Renal cortical epithelial cell (primary cell): Measurements from ENCODE around the gene CIROP. TPM values are rescaled to one million over a fixed set of nuclear protein-coding genes. Genes with fewer than 3 reads are reported as not detected.

Experiments used
- DNase-seq: peaks from one replicate; pipeline ENCODE4 v3.0.0-alpha.2; 2011; ENCODE audit warnings: low read depth
- total RNA-seq: library from RNA; depleted of rRNA; stranded (reverse); fragments of >200 nt; gene quantifications from 2 replicates; pipeline ENCODE4 v1.2.3, GENCODE V29; 2014

The CIROP gene
- total RNA-seq, 1 donor from 2014 or later: not detected

GRCh38 chr14:23051141-23052057 is 53.4 kb downstream of the CIROP start:
- DNase-seq: no peak

Other genes with a start within 250 kb of the CIROP start
- 71.9 and 268 TPM in 2 replicates for gene LRP10, start 233.2 kb downstream of the CIROP start, total RNA-seq
- under 0.01 and 0.20 TPM in 2 replicates for gene REM2, start 221.8 kb downstream of the CIROP start, total RNA-seq
- gene RBM23, start 185.8 kb downstream of the CIROP start, total RNA-seq: 127 and 148 TPM in 2 replicates
- gene PRMT5, start 175.6 kb downstream of the CIROP start, total RNA-seq: 74.3 and 78.0 TPM in 2 replicates
- 17.2 and 36.8 TPM in 2 replicates for gene HAUS4, start 147.9 kb downstream of the CIROP start, total RNA-seq
- 161 and 189 TPM in 2 replicates for gene AJUBA, start 122.4 kb downstream of the CIROP start, total RNA-seq
- gene C14orf93, start 94.8 kb downstream of the CIROP start, total RNA-seq: 6.3 and 16.2 TPM in 2 replicates
- gene PSMB5, start 70.1 kb downstream of the CIROP start, total RNA-seq: 167 and 251 TPM in 2 replicates
- not detected in 2 replicates for gene PSMB11, start 62.8 kb downstream of the CIROP start, total RNA-seq
- 3.5 and 6.1 TPM in 2 replicates for gene CDH24, start 47.5 kb downstream of the CIROP start, total RNA-seq
- 34.0 and 103 TPM in 2 replicates for gene ACIN1, start 9.9 kb downstream of the CIROP start, total RNA-seq
- gene C14orf119, start 9.5 kb downstream of the CIROP start, total RNA-seq: 61.6 and 71.0 TPM in 2 replicates
- not detected in 2 replicates for gene CEBPE, start 14.3 kb upstream of the CIROP start, total RNA-seq
- gene SLC7A8, start 78.7 kb upstream of the CIROP start, total RNA-seq: under 0.01 and 1.1 TPM in 2 replicates
- gene RNF212B, start 132.9 kb upstream of the CIROP start, total RNA-seq: 0.35 TPM in 1 of 2 replicates, not detected in the other
- gene HOMEZ, start 181.1 kb upstream of the CIROP start, total RNA-seq: 7.8 and 15.0 TPM in 2 replicates
- gene PPP1R3E, start 197.9 kb upstream of the CIROP start, total RNA-seq: 1.9 TPM in 2 replicates
- 10.2 and 14.7 TPM in 2 replicates for gene BCL2L2, start 201.8 kb upstream of the CIROP start, total RNA-seq
- 60.8 and 80.0 TPM in 2 replicates for gene PABPN1, start 216.5 kb upstream of the CIROP start, total RNA-seq
- 1.2 and 33.0 TPM in 2 replicates for gene SLC22A17, start 247.9 kb upstream of the CIROP start, total RNA-seq